Ovary (tissue), 3 donors: ENCODE results near the gene KDELR3.

Experiments used
- POLR2A ChIP-seq: fragments of 450-650 bp; IDR thresholded peaks from one replicate; pipeline ENCODE4 v1.6.1; 2017; ENCODE audit warnings: antibody characterized with exemption, mild to moderate bottlenecking, moderate library complexity
- TF ChIP-seq, protein P1 (sequence below), 3 donors: fragments of 450-650 bp in 2 of 3; fragments of 200-600 bp in 1 of 3; IDR thresholded peaks; one replicate each; pipeline versions ENCODE4 v1.5.1 to v1.8.0; 2016 to 2022; ENCODE audit warnings: antibody characterized with exemption in 3 of 3, mild to moderate bottlenecking in 1 of 3
- donor health status: DM: no; HTN: no; CAD: no.

DNA sequence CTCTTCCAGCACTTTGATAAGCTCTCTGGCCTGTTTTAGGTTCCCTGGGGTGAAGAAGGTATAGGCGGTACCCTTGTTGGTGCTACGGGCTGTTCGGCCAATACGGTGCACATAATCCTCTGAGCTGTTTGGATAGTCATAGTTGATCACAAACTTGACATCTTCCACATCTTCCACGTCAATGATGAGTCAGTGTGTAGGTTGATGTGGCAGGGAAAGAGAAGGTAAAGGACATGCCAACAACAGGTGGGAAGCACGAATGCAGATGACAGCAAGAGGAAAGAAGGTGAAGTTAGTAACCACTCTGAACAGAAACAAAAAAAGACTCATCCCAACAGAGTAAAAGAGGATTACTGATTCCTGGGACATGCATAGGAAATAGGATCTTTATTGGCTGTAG lies 20.1 kb downstream of the KDELR3 start:
- TF ChIP-seq, protein P1, sequence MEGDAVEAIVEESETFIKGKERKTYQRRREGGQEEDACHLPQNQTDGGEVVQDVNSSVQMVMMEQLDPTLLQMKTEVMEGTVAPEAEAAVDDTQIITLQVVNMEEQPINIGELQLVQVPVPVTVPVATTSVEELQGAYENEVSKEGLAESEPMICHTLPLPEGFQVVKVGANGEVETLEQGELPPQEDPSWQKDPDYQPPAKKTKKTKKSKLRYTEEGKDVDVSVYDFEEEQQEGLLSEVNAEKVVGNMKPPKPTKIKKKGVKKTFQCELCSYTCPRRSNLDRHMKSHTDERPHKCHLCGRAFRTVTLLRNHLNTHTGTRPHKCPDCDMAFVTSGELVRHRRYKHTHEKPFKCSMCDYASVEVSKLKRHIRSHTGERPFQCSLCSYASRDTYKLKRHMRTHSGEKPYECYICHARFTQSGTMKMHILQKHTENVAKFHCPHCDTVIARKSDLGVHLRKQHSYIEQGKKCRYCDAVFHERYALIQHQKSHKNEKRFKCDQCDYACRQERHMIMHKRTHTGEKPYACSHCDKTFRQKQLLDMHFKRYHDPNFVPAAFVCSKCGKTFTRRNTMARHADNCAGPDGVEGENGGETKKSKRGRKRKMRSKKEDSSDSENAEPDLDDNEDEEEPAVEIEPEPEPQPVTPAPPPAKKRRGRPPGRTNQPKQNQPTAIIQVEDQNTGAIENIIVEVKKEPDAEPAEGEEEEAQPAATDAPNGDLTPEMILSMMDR (IDR thresholded peaks at IDR 0.05), result no peak
- TF ChIP-seq POLR2A, result no peak
